NCI-H1105 treated with DMSO at 0.1 percent for 48 hours (cell line): ENCODE data around the gene INPP5F.
A peak's percentile ranks its signal among the peaks of the same experiment; 100 is the strongest.
"Not testable (repeated sequence)": the region's sequence is repeated elsewhere in the genome, so short reads cannot be mapped to it uniquely, and the experiment has no call there.

Experiments
- DNase-seq: peaks from one replicate; lab custom pipeline; 2025; lab: John Stamatoyannopoulos, UW

Gene INPP5F

DNA sequence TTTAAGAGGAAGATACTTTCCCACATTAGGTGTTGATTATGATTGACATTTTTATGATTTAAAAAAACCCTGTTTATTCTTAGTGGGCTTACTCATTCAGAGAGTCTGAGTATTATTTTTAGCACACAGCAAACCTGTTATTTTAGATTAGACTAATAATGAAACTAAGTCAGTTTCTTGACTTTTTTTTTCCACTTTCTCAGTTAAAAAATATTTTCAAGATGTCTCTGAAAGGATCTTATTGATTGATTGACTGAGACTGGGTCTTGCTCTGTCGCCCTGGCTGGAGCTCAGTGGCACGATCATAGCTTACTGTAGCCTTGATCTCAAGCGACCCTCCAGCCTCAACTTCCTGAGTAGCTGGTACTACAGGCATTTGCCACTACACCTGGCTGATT, 20.4 kb upstream of the INPP5F start:
- no peak for DNase-seq

DNA sequence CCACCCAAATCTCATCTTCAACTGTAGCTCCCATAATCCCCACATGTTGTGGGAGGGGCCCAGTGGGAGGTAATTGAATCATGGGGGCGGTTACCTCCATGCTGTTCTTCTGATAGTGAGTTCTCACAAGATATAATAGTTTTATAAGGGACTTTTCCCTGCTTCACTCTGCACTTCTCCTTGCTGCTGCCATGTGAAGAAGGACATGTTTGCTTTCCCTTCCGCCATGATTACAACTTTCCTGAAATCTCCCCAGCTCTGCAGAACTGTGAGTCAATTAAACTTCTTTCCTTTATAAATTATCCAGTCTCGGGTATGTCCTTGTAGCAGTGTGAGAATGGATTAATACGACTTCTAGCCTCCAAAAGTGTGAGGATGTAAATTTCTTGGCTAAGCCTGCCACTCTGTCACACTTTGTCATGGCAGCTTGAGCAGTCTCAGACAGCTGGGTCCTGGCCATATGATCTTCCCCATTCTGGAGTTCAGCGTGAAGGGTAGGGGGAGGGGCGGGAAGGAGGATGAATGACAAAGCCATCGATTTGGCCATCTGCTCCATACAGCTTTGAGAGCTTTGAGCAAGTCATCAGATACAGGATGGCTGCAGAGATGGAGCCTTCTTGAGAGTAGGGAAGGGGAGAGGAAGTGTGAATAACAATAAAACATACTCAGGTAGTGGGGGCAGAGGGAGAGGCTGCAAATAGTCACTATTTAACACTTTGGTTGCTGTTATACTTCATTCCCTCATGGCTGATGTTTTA, 19.1 kb upstream of the INPP5F start:
- DNase-seq = no peak

DNA sequence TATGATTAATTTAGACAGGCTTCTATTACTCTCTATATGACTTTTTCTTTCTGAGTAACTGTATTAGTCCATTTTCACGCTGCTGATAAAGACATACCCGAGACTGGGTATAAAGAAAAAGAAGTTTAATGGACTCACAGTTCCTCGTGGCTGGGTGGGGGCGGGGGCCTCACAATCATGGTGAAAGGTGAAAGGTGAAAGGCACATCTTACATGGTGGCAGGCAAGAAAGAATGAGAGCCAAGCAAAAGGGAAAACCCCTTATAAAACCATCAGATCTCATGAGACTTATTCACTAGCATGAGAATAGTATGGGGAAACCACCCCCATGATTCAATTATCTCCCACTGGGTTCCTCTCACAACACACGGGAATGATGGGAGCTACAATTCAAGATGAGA, 18.5 kb upstream of the INPP5F start:
- DNase-seq = not testable (repeated sequence)

DNA sequence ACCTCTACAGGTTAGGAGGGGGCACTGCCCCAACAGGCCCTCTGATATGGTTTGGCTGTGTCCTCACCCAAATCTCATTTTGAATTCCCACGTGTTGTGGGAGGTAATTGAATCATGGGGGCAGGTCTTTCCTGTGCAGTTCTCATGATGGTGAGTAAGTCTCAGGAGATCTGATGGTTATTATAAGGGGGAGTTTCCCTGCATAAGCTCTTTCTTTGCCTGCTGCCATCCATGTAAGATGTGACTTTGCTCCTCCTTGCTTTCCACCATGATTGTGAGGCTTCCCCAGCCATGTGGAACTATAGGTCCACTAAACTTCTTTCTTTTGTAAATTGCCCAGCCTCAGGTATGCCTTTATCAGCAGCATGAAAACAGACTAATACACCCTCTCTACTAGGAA, 14.9 kb upstream of the INPP5F start:
- DNase-seq = not testable (repeated sequence)

DNA sequence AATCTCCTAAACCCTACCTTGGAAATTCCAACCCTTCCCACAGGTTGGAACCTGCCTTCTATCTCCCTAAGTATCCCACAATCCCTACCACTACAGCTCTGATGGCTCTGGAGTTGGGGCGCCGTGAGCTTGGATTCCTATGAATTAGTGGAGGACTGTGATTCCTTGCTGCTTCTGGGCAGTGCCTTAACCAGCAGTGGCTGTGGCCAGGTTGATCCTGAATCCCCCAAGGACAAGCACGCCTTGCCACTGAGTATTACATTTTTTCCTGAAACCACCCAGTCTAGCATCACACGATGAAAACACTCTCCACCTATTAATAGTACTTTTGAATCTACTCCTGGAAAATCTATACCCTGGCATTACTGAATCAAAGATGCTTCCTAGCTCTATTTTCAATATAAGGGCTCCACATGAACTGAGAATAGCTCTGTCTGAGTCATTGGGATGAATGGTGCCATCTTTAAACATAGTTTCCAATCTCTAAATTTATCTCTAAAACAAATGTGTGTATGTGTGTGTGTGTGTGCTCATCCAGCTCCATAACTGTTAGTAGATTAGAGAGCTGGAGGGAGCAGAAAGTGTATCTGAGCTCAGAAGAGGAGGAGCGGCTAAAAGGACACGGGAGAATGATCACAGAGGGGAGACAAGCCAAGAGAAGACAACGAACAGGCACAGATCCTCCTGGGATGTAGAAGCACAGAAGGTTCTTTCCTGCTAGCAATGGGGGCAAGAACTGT, 11.9 kb upstream of the INPP5F start:
- DNase-seq = no peak

DNA sequence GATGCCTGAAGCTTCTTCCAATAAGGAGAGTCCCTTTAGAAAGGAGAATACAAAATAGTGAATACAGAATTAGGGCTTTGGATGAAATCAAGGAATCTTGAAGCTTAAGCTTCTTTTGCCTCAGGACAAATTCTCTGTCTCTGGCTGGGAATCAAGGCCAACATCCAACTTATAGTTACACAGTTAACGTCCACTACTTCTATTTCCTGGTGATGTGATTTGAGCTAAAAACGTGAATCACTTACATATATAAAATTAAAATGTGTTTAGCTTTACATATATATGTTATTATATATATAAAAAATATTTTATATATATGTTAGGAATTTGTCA, 11.4 kb upstream of the INPP5F start:
- no peak for DNase-seq

DNA sequence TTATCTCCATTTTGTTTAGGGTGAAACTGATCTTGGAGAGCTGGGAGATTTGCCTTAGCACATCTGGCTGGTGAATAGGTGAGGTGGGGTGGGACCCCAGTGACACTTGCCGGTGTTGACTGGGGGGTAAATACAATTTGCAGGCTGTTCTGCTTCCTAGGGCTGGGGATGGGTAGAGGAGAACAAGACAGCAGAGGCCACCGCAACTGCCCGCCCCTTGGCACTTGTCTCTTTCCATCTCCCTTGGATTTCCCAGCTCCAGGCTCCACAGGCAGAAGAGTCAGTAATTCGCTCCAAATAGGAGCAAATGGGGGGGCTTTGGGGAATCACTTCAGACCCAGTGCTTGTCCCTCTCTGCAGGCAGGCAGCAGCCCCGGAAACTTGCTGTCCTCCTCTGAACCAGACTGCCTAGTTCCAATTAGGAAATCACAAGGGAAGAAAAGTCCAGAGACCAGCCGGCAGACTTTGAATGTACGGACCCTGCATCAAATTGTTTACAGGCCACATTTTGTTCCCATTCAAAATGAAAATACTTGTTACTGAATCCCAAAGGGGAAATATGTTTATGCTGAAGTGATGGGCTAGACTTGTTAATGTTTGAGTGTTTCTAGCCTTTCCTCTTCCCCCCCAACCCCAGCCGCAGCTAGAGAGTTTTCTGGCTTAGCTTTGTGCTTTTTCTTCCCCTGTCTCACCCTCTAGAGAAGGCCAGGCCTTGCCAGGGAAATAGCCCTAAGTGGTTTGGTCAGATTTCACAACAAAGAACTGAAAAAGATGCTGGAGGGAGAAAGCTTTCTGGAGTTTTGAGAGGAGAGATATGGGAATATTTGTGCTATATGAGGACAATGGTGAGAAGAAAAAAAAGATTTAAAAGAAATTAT, 10.0 kb upstream of the INPP5F start:
- no peak for DNase-seq

DNA sequence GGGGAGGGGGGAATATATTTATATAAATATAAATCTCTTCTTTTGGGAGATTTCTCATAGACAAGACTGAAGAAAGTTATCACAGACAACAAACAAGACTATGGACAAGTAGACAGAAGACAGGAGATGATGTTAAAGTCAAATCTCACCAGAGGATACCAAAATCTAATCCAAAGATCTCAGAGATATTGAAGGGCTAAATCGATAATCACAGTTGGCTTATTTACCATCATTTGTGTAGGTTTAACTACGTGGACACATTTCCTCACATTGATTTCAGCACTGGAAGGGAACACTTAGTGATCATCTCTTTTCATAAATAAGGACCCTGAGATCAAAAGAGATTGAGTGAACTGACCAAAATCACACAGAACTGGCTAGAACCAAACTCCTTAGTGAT, 2.7 kb upstream of the INPP5F start:
- DNase-seq = no peak

DNA sequence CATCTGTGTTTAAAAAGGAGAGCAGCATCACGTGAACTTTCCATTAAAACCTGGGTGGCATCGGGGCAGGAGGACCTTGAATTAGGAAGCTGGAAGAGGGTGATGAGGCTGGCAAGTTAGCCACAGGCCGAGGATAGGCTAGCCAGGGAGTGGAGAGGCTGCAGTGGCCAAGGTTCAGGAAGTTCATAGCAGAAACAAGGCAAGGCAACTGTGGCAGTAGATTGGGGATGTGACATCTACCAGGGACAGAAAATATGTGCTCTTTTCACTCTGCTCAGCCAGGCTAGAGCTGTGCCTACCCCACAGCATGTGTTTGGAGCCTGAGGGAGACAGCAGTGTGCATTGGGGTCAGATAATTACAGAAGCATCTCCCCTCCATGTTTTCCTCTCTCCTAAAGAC, 2.2 kb upstream of the INPP5F start:
- no peak for DNase-seq

DNA sequence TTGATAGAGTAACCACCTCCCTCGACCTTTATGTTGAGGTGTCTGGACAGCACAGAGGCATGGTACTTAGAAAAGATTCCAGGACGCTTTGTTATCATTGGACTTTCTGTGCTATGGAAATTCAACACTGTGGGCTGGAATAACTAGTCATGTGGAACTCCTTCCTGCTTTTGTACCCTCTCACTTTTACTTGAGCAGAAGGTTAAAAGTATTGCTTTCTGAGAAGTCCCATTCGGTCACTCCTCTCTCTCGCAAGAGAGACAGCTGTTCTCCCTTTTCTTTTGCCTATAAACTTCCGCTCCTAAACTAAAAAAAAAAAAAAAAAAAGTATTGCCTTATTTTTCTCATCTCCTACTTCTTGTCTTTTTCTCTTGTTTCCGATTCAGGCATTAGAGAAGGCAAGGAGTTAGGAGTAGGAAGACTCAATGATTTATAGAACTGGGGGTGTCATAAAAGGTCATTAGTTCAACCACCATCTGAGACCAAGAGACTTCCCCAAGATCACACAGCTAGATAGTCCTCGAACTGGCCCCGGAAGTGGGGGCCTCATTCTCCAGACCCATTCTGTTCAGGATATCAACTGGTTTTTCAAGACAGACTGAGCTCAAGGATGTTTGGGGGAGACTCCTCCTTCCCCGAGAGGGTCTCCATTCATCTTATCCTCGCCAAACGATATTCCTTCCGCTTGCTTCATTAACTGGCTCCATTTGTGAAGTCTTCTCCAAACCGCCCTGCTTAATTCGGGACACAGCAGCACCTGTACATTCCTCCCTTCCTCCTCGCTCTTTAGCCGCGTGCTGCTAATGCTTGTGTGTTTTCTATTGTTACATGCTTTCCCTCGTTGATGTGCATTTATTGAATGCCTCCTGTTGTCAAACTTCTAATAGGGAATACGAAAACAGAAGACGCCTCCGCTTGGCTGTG, 995 bp upstream of the INPP5F start:
- DNase-seq = peak; percentile 10

DNA sequence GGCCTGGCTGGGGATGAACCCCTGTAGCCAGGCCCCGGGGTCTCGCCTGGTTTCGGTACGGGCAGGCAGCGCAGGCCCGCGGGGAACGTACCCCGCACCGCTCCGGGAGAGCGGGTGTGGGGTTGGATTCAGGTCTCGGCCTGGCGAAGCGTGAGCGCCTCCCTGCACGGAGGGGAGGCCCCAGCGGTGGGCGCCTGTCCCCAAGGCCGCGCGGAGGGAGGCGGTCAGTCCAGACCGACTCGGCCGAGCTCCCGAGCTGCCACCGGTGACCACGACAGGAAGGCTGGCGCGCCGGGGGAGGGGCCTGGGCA, 378 bp upstream of the INPP5F start:
- DNase-seq = no peak

DNA sequence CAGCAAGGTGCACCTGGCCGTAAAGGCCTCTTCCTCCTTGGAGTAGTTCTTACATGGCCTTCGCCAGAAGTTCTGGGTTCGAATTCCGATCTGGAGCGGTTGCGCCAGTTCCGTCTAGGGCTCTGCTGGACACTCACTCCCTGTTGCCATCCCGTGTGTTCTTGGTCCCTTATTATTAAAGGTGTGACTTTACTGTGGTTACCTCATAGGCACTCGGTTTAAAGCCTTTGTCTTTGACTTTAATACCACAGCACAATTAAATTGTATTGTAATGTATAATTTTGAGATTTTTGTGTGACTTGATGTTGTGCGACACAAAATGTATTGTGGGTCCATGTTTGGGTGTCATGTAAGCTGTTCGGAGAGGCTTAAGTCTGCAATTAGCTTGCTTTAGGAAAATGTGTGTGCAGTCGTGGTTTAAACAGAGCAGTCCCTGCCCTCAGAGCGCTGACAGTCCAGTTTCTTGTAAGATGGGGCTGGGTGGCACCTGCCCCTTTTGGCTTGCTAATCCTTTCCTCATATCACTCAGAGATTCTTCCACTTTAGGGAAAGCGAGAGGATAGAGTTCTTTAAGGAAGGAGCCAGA, 919 bp downstream of the INPP5F start:
- no peak for DNase-seq

DNA sequence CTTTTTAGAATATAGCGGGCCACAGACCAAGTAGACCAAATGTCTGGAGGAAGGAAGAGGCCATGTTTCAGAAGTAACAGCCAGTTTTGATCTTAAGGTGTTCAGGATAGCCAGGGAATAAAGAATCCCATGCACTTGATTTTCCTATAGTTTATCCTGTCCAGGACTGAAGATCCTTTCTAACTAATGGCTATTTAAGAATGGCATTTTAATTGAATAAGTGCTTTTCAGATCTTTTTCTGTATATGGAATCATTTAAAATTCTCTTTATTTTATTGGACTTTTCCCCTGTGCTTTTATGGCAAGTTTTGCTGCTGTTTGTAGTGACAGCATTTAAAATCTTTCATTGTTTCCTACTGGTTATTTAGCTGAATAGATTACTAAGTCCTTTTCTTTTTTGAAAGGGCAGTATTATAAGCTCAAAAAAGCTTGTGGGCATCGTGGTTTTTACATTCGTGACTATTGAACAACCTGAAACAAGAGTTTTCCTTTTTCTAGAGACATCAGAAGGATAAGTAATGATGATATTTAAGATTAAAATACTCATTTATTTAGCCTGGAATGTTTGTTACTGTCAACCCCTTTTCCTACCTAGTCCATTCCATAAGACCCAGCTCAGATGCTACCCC, 2.4 kb downstream of the INPP5F start:
- DNase-seq = no peak

DNA sequence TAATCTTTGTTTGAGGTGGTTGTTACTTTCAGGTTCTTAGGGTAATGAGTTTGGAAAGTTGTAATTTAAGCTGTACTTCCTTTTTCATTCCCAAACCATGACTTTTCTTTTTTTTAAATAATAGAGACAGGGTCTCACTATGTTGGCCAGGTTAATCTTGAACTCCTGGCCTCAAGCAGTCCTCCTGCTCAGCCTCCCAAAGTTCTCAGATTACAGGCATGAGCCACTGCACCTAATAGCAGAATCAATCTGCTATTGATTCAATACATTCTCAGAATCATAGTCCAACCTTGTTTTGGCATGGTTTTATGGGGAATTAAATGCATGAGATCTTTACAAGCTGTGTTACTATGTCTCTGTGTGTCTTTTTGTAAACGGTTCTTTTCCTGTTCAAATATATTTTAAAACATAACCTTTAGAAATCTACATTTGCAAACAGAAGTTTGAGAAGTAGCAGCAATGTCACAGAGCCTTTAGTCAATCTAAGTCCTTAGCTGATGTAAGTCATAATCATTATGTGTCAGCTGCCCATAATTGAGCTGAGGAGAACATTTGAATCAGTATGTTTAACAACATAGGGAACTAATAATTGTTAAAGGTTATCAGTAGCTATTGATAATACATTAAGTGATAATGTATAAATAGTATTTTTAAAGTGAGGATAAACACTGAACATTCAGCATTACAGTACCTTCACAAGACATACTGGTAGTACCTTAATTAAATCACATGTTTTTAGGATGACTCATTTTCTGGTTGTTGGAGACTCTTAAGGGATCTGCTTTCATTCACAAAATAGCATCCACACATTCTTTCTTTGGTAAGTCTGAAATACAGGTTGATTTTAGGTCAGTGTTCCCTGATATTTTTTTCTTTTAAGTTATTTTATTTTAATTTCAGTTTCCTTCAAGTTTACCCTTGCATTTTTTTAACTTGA, 8.8 kb downstream of the INPP5F start:
- DNase-seq = no peak

DNA sequence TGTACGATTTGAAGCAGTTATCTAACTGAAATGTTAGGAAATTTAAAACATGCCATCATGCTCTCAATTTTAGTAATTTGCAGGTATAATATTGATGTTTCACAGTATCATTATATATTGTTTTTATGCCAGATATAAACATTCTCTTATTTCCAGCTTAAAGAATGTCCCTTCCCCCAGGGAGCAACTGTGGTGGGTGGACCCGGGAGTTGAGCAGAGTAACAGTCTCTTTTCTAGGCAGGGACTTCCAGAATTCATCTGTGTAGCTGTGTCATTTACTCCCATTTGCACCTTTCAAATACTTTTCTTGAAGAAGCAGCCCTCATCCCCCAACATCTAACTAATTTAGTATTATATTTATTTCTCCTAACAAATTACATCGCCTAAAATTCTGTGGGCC, 9.6 kb downstream of the INPP5F start:
- no peak for DNase-seq

DNA sequence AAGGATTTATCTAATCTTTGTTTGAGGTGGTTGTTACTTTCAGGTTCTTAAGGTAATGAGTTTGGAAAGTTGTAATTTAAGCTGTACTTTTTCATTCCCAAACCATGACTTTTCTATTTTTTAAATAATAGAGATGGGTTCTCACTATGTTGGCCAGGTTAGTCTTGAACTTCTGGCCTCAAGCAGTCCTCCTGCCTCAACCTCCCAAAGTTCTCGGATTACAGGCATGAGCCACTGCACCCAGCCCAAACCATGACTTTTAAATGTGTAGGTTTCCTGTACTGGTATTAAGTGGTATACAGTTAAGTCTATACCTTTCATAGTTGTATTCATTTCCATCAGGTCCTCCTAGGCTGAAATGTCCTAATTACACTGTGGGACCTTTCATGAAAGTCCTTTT, 10.4 kb downstream of the INPP5F start:
- no peak for DNase-seq

DNA sequence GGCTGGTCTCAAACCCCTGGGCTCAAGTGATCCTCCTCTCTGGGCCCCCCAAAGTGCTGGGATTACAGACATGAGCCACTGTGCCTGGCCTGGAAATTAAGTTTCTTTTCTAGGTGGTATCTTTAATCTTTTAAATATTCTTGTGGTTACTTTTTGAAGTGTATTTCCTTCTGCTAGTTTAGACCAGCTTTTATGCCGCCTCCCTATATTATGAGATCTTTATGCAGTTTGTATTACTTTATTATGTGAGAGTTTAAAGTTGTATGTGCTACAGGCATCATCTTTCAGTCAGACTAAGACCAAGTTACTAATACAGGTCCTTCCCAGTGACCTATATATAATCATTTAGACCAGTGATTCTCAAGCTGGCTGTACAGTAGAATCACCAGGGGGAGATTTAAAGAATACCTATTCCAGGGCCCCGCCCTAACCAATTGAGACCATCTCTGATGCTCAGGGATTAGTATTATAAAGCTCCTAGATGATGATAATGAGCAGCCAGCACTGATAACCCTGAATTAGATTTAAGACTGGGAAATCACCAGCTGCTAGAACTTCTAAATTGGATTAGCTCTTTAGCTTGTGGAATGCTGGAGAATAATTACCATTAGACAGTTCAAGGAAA, 11.3 kb downstream of the INPP5F start:
- DNase-seq = no peak

DNA sequence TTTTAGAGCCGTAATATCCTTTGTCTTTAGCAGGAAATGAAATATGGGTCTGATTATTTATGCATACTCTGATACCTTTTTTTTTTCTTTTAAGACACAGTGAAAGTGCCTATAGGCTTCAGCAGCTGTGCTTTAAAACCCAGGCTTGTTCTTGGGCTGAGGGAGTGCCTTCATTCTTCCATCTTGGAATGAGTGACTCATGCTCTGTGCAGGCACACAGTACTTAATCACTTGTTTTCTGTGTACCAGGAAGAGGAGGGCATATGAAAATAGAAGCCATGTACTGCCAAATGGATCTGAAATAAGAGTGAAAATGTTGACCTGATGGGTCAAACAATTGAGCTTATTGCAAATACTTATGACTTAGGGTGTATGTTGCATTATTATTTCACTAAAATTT, 12.0 kb downstream of the INPP5F start:
- DNase-seq = no peak

DNA sequence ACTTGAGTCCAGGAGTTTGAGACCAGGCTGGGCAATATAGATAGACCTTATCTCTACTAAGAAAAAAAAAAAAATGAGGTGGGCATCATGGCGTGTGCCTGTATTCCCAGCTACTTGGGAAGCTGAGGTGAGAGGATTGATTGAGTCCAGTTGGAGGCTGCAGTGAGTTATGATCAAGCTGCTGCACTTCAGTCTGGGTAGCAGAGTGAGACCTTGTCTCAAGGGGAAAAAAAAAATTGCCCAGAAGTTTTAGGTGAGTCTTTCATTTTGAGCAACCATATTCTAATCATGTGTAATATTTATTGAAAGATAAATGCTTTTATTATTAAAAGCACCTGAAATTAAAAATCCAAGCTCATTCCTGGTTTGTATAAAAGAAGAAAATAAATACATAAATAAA, 13.1 kb downstream of the INPP5F start:
- DNase-seq = no peak

DNA sequence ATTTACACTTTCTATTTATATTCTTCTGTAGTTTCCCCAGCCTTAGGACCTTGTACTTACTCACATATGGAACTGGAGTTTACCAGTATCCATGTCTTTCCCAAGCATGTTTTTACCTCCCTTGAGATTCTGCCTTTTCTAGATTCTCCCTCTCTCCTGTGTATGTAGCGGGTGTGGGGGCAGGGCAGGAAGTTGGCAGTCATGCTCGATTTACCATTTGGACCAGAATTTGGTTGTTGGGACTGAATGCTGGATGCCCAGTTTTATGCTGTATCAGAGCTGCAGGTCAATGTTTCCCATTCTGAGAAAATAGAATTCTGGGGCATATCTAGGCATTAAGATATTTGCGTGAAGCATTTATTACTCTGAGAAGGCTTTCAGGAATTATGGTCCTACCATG, 14.2 kb downstream of the INPP5F start:
- DNase-seq = no peak
